ENCODE measurements around the gene RPS6KB1.
"Not testable (repeated sequence)": the region's sequence is repeated elsewhere in the genome, so short reads cannot be mapped to it uniquely, and the experiment has no call there.

The RPS6KB1 gene

DNA sequence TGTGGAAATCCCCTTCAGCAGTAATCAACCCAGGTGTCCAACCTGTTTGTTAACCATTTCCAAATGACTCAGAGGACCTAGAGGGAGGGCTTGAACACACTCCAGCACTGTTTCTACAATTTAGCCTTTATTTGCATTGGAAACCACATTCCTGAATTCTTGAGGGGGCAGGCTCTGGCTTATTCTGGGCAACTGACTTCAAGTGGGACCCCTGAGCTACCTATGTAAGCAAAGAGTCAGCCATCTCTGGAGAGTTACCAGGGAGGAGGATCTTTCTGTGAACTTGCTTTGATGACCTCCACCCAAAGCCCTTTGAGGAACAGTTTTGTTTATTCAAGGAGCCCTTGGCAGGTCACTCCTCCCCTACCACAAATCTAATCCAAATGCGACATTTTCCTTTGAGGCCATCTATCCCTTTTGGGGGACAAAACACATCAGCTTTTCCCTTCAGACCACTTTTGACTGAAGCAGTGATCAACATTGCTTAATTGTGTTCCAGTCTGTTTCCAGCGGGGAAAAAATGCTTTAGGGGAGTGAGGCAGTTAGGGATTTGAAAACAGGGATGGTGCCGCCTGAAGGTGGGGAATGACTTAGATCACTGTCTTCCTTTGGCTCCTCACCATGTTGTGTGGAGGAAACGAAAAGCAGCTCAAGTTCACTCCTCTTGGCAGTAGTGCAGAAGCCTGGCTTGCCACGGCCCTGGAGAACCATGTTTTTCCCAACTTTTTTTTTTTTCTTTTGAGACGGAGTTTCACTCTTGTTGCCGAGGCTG lies 46.3 kb upstream of the RPS6KB1 start:
- Histone ChIP-seq H3K9ac (ENCODE audit: low read length) (no peak overlapping the region), H3K27ac (ENCODE audit: low read depth, low read length, poor library complexity, severe bottlenecking) (peak overlapping the region; percentile 89), H2AFZ (ENCODE audit: low read length) (no peak overlapping the region), H3K27me3 (ENCODE audit: insufficient read depth, low read length) (no peaks in the 10 kb centered on the region), H3K36me3 (ENCODE audit: insufficient read depth, low read length) (no peaks in the 10 kb centered on the region), H3K79me2 (ENCODE audit: insufficient read depth, low read length) (no peaks in the 10 kb centered on the region), H3K9me2 (ENCODE audit: low read depth, low read length) (no peaks in the 10 kb centered on the region), H3K4me1 (ENCODE audit: insufficient read depth, low read length, severe bottlenecking) (peaks cover 49% of the 10 kb centered on the region), H3K4me3 (ENCODE audit: low read depth, low read length, poor library complexity, severe bottlenecking) (no peak overlapping the region), H3F3A (ENCODE audit: insufficient read depth, low read length) (peaks cover 4% of the 10 kb centered on the region; the same call in 1 of the 2 replicates), H4K20me1 (ENCODE audit: insufficient read depth, low read length) (no peaks in the 10 kb centered on the region), H3K4me2 (ENCODE audit: low read length) (peak overlapping the region; percentile 35; the same call in 1 of the 2 replicates), H3K9me3 (ENCODE audit: low read length) (no peaks in the 10 kb centered on the region)
- no peak for TF ChIP-seq EZH2 (IDR thresholded peaks at IDR 0.05; ENCODE audit: borderline replicate concordance, low read length)
- TF ChIP-seq, protein P1, sequence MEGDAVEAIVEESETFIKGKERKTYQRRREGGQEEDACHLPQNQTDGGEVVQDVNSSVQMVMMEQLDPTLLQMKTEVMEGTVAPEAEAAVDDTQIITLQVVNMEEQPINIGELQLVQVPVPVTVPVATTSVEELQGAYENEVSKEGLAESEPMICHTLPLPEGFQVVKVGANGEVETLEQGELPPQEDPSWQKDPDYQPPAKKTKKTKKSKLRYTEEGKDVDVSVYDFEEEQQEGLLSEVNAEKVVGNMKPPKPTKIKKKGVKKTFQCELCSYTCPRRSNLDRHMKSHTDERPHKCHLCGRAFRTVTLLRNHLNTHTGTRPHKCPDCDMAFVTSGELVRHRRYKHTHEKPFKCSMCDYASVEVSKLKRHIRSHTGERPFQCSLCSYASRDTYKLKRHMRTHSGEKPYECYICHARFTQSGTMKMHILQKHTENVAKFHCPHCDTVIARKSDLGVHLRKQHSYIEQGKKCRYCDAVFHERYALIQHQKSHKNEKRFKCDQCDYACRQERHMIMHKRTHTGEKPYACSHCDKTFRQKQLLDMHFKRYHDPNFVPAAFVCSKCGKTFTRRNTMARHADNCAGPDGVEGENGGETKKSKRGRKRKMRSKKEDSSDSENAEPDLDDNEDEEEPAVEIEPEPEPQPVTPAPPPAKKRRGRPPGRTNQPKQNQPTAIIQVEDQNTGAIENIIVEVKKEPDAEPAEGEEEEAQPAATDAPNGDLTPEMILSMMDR (IDR thresholded peaks at IDR 0.05; ENCODE audit: low read length), result no peak

DNA sequence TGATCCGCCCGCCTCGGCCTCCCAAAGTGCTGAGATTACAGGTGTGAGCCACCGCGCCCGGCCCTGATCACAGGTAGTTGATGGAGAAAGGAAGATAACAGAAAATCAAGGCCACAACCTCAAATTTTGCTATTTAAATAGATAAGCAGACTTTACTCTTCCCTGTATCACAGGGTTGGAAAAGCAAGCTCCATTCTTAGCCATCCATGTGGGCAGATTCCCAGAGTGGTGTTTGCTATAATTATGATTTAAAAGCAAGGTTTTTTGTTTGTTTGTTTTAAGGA lies 44.6 kb upstream of the RPS6KB1 start:
- Histone ChIP-seq H3K4me3 (ENCODE audit: low read depth, low read length, poor library complexity, severe bottlenecking) (no peak overlapping the region), H3K27me3 (ENCODE audit: insufficient read depth, low read length) (no peaks in the 10 kb centered on the region), H4K20me1 (ENCODE audit: insufficient read depth, low read length) (no peaks in the 10 kb centered on the region), H3K9me2 (ENCODE audit: low read depth, low read length) (no peaks in the 10 kb centered on the region), H3K9ac (ENCODE audit: low read length) (no peak overlapping the region), H3K27ac (ENCODE audit: low read depth, low read length, poor library complexity, severe bottlenecking) (no peak overlapping the region), H3K36me3 (ENCODE audit: insufficient read depth, low read length) (no peaks in the 10 kb centered on the region), H3K4me2 (ENCODE audit: low read length) (no peak overlapping the region), H3K79me2 (ENCODE audit: insufficient read depth, low read length) (no peaks in the 10 kb centered on the region), H3F3A (ENCODE audit: insufficient read depth, low read length) (peaks cover 4% of the 10 kb centered on the region; the same call in 1 of the 2 replicates), H3K4me1 (ENCODE audit: insufficient read depth, low read length, severe bottlenecking) (peaks cover 56% of the 10 kb centered on the region), H2AFZ (ENCODE audit: low read length) (no peak overlapping the region), H3K9me3 (ENCODE audit: low read length) (no peaks in the 10 kb centered on the region)
- TF ChIP-seq, protein P1 (IDR thresholded peaks at IDR 0.05; ENCODE audit: low read length), result no peak
- no peak for TF ChIP-seq EZH2 (IDR thresholded peaks at IDR 0.05; ENCODE audit: borderline replicate concordance, low read length)

DNA sequence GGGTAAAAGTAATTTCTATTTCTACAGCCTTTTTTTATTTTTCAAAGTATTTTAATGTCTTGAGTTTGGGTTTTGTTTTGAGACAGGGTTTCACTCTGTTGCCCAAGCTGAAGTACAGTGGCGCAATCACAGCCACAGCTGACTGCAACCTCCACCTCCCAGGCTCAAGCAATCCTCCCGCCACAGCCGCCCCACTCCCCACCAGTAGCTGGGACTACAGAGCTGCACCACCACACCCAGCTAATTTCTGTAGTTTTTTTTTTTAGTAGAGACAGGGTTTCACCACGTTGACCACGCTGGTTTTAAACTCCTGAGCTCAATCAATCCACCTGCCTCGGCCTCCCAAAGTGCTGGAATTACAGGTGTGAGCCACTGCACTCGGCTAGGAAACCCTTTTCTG lies 44.1 kb upstream of the RPS6KB1 start:
- TF ChIP-seq, protein P1 (IDR thresholded peaks at IDR 0.05; ENCODE audit: low read length), result no peak
- TF ChIP-seq EZH2 (IDR thresholded peaks at IDR 0.05; ENCODE audit: borderline replicate concordance, low read length), result no peak
- peaks cover 60% of the 10 kb centered on the region for H3K4me1 ChIP-seq (ENCODE audit: insufficient read depth, low read length, severe bottlenecking)
- H3K9me2 ChIP-seq (ENCODE audit: low read depth, low read length), result no peaks in the 10 kb centered on the region
- no peaks in the 10 kb centered on the region for H3K79me2 ChIP-seq (ENCODE audit: insufficient read depth, low read length)
- H3K4me3 ChIP-seq (ENCODE audit: low read depth, low read length, poor library complexity, severe bottlenecking), result no peak overlapping the region
- no peaks in the 10 kb centered on the region for H4K20me1 ChIP-seq (ENCODE audit: insufficient read depth, low read length)
- H3K9me3 ChIP-seq (ENCODE audit: low read length), result no peaks in the 10 kb centered on the region
- no peaks in the 10 kb centered on the region for H3K27me3 ChIP-seq (ENCODE audit: insufficient read depth, low read length)
- no peak overlapping the region for H3K27ac ChIP-seq (ENCODE audit: low read depth, low read length, poor library complexity, severe bottlenecking)
- H3F3A ChIP-seq (ENCODE audit: insufficient read depth, low read length), result peaks cover 4% of the 10 kb centered on the region; the same call in 1 of the 2 replicates
- no peak overlapping the region for H2AFZ ChIP-seq (ENCODE audit: low read length)
- no peak overlapping the region for H3K9ac ChIP-seq (ENCODE audit: low read length)
- no peaks in the 10 kb centered on the region for H3K36me3 ChIP-seq (ENCODE audit: insufficient read depth, low read length)
- no peak overlapping the region for H3K4me2 ChIP-seq (ENCODE audit: low read length)

DNA sequence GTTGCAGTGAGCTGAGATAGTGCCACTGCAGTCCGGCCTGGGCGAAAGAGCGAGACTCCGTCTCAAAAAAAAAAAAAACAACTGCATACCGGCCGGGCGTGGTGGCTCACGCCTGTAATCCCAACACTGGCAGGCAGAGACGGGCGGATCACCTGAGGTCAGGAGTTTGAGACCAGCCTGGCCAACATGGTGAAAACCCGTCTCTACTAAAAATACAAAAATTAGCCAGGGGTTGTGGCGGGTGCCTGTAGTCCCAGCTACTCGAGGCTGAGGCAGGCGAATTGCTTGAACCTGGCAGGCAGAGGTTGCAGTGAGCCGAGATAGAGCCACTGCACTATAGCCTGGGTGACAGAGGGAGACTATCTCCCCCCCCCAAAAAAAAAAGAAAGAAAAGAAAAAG lies 42.6 kb upstream of the RPS6KB1 start:
- not testable (repeated sequence) for H2AFZ ChIP-seq (ENCODE audit: low read length); H3K27ac ChIP-seq (ENCODE audit: low read depth, low read length, poor library complexity, severe bottlenecking); H3K9ac ChIP-seq (ENCODE audit: low read length); H3K4me3 ChIP-seq (ENCODE audit: low read depth, low read length, poor library complexity, severe bottlenecking); H4K20me1 ChIP-seq (ENCODE audit: insufficient read depth, low read length); H3F3A ChIP-seq (ENCODE audit: insufficient read depth, low read length); H3K9me2 ChIP-seq (ENCODE audit: low read depth, low read length); H3K27me3 ChIP-seq (ENCODE audit: insufficient read depth, low read length); H3K79me2 ChIP-seq (ENCODE audit: insufficient read depth, low read length); H3K9me3 ChIP-seq (ENCODE audit: low read length); H3K36me3 ChIP-seq (ENCODE audit: insufficient read depth, low read length); H3K4me2 ChIP-seq (ENCODE audit: low read length)
- peaks cover 56% of the 10 kb centered on the region for H3K4me1 ChIP-seq (ENCODE audit: insufficient read depth, low read length, severe bottlenecking)
